Astrocyte (in vitro differentiated cells and primary cell): ENCODE data around the gene WDR47. TPM values are rescaled to one million over a fixed set of nuclear protein-coding genes. Genes with fewer than 3 reads are reported as not detected.

ENCODE experiments used
- DNase-seq: peaks from one replicate; pipeline ENCODE4 v3.0.0-alpha.2; 2010; ENCODE audit warnings: low read depth
- FAIRE-seq: peaks from 2 replicates; lab custom pipeline; 2011; peaks lifted over from hg19 to GRCh38; lab: Jason Lieb, UNC
- H2AFZ ChIP-seq: 2 replicates; pipeline ENCODE4 v1.6.0; 2012; ENCODE audit warnings: low read depth, low read length, inconsistent platforms
- H3K27ac ChIP-seq: 2 replicates; pipeline ENCODE4 v1.5.1; 2011; ENCODE audit warnings: low read depth, low read length, inconsistent platforms
- H3K27me3 ChIP-seq: 2 replicates; pipeline ENCODE4 v1.6.0; 2011; ENCODE audit warnings: low read length, inconsistent platforms; ENCODE audit not compliant: insufficient read depth
- H3K36me3 ChIP-seq: 2 replicates; pipeline ENCODE4 v1.5.1; 2011; ENCODE audit warnings: low read length, inconsistent platforms; ENCODE audit not compliant: insufficient read depth
- H3K4me1 ChIP-seq: 2 replicates; pipeline ENCODE4 v1.5.1; 2011; ENCODE audit warnings: low read length, inconsistent platforms; ENCODE audit not compliant: insufficient read depth
- H3K4me2 ChIP-seq: 2 replicates; pipeline ENCODE4 v1.6.0; 2012; ENCODE audit warnings: low read length, inconsistent platforms
- H3K4me3 ChIP-seq: 2 replicates; pipeline ENCODE4 v1.5.1; 2011; ENCODE audit warnings: low read depth, mild to moderate bottlenecking, low read length, inconsistent platforms; ENCODE audit not compliant: insufficient read depth
- H3K79me2 ChIP-seq: 2 replicates; pipeline ENCODE4 v1.6.0; 2012; ENCODE audit warnings: mild to moderate bottlenecking, low read length, inconsistent platforms; ENCODE audit not compliant: insufficient read depth
- H3K9ac ChIP-seq: 2 replicates; pipeline ENCODE4 v1.6.0; 2012; ENCODE audit warnings: mild to moderate bottlenecking, low read length, inconsistent platforms
- H3K9me3 ChIP-seq: 2 replicates; pipeline ENCODE4 v1.5.1; 2012; ENCODE audit warnings: low read depth, mild to moderate bottlenecking, low read length, inconsistent platforms; ENCODE audit not compliant: insufficient read depth
- H4K20me1 ChIP-seq: 2 replicates; pipeline ENCODE4 v1.6.0; 2012; ENCODE audit warnings: low read length, inconsistent platforms; ENCODE audit not compliant: insufficient read depth
- H3K27ac Mint-ChIP-seq: one replicate; pipeline ENCODE4 v1.8.0; 2021; ENCODE audit warnings: mild to moderate bottlenecking, mixed read lengths; ENCODE audit not compliant: unreplicated experiment
- H3K27me3 Mint-ChIP-seq: one replicate; pipeline ENCODE4 v1.8.0; 2021; ENCODE audit warnings: low read depth, mixed read lengths; ENCODE audit not compliant: unreplicated experiment
- H3K36me3 Mint-ChIP-seq: one replicate; pipeline ENCODE4 v1.8.0; 2021; ENCODE audit warnings: low read depth, mixed read lengths; ENCODE audit not compliant: unreplicated experiment
- H3K4me1 Mint-ChIP-seq: one replicate; pipeline ENCODE4 v1.8.0; 2021; ENCODE audit warnings: low read depth, mixed read lengths; ENCODE audit not compliant: unreplicated experiment
- H3K4me3 Mint-ChIP-seq: one replicate; pipeline ENCODE4 v1.8.0; 2021; ENCODE audit warnings: mild to moderate bottlenecking, moderate library complexity, mixed read lengths; ENCODE audit not compliant: unreplicated experiment
- H3K9me3 Mint-ChIP-seq: one replicate; pipeline ENCODE4 v1.8.0; 2021; ENCODE audit warnings: mild to moderate bottlenecking, mixed read lengths; ENCODE audit not compliant: unreplicated experiment
- CTCF ChIP-seq: IDR thresholded peaks from 2 replicates; pipeline ENCODE4 v1.5.1; 2011; ENCODE audit warnings: low read depth, mild to moderate bottlenecking, inconsistent platforms, low read length, moderate library complexity; ENCODE audit not compliant: insufficient read depth
- EZH2 ChIP-seq: IDR thresholded peaks from 2 replicates; pipeline ENCODE4 v1.6.1; 2012; ENCODE audit warnings: mild to moderate bottlenecking, low read length, inconsistent platforms; ENCODE audit not compliant: insufficient read depth
- total RNA-seq: library from RNA; stranded (reverse); gene quantifications from 2 replicates; pipeline ENCODE4 v1.2.1, GENCODE V29; 2021

Gene WDR47
- total RNA-seq, 1 donor from 2014 or later = 34.2 TPM

GRCh38 chr1:109050228-109050995, 8.5 kb upstream of the WDR47 start:
- FAIRE-seq (no peak), DNase-seq (no peak)
- Histone ChIP-seq H3K79me2 (no peaks in the 10 kb centered on the region), H3K36me3 (no peaks in the 10 kb centered on the region), H3K9me3 (no peaks in the 10 kb centered on the region), H3K4me1 (no peaks in the 10 kb centered on the region), H3K4me2 (no peak overlapping the region), H4K20me1 (no peaks in the 10 kb centered on the region), H3K4me3 (no peak overlapping the region), H2AFZ (no peak overlapping the region), H3K27me3 (no peaks in the 10 kb centered on the region), H3K9ac (no peak overlapping the region), H3K27ac (no peak overlapping the region)
- no peaks in the 10 kb centered on the region for H3K27me3 Mint-ChIP-seq
- H3K36me3 Mint-ChIP-seq = peaks cover 3% of the 10 kb centered on the region
- no peaks in the 10 kb centered on the region for H3K4me1 Mint-ChIP-seq
- H3K9me3 Mint-ChIP-seq = no peaks in the 10 kb centered on the region
- no peak overlapping the region for H3K4me3 Mint-ChIP-seq
- no peak overlapping the region for H3K27ac Mint-ChIP-seq
- TF ChIP-seq CTCF = no peak

GRCh38 chr1:109048335-109048734, 6.4 kb upstream of the WDR47 start:
- Histone ChIP-seq H3K27me3 (no peaks in the 10 kb centered on the region), H3K27ac (no peak overlapping the region), H3K79me2 (no peaks in the 10 kb centered on the region), H3K36me3 (no peaks in the 10 kb centered on the region), H3K9ac (no peak overlapping the region), H3K4me2 (no peak overlapping the region), H3K4me1 (no peaks in the 10 kb centered on the region), H3K4me3 (no peak overlapping the region), H4K20me1 (no peaks in the 10 kb centered on the region), H2AFZ (no peak overlapping the region), H3K9me3 (no peaks in the 10 kb centered on the region)
- DNase-seq (no peak), FAIRE-seq (no peak)
- no peaks in the 10 kb centered on the region for H3K9me3 Mint-ChIP-seq
- H3K27ac Mint-ChIP-seq = no peak overlapping the region
- H3K4me3 Mint-ChIP-seq = no peak overlapping the region
- no peaks in the 10 kb centered on the region for H3K4me1 Mint-ChIP-seq
- peaks cover 3% of the 10 kb centered on the region for H3K36me3 Mint-ChIP-seq
- TF ChIP-seq EZH2 (no peak), CTCF (no peak)
- no peaks in the 10 kb centered on the region for H3K27me3 Mint-ChIP-seq

- H3K9me3 Mint-ChIP-seq = no peaks in the 10 kb centered on the region
Observed at GRCh38 chr1:109047339-109047738, 5.4 kb upstream of the WDR47 start.

More at GRCh38 chr1:109047339-109047738, 5.4 kb upstream of the WDR47 start:
- no peak overlapping the region for H3K27ac ChIP-seq
- H3K27me3 ChIP-seq = no peaks in the 10 kb centered on the region
- no peaks in the 10 kb centered on the region for H3K79me2 ChIP-seq
- H2AFZ ChIP-seq = no peak overlapping the region
- no peak overlapping the region for H3K9ac ChIP-seq
- FAIRE-seq (no peak), DNase-seq (no peak)
- Mint-ChIP-seq H3K27ac (no peak overlapping the region), H3K4me3 (no peak overlapping the region), H3K36me3 (no peaks in the 10 kb centered on the region), H3K27me3 (no peaks in the 10 kb centered on the region), H3K4me1 (no peaks in the 10 kb centered on the region)
- no peaks in the 10 kb centered on the region for H3K9me3 ChIP-seq
- peaks cover 2% of the 10 kb centered on the region for H3K4me1 ChIP-seq
- H3K4me2 ChIP-seq = no peak overlapping the region
- H3K36me3 ChIP-seq = no peaks in the 10 kb centered on the region
- no peak overlapping the region for H3K4me3 ChIP-seq
- H4K20me1 ChIP-seq = no peaks in the 10 kb centered on the region
- TF ChIP-seq CTCF (no peak), EZH2 (no peak)
